GM12891 (cell line): ENCODE results near the gene SAMD4B.

ENCODE experiments used
- DNase-seq: peaks from one replicate; pipeline ENCODE4 v3.0.0; 2011; ENCODE audit warnings: low spot score; ENCODE audit not compliant: insufficient read length
- FAIRE-seq: peaks from 2 replicates; lab custom pipeline; 2011; peaks lifted over from hg19 to GRCh38; lab: Jason Lieb, UNC
- PAX5 ChIP-seq: IDR thresholded peaks from 2 replicates; pipeline ENCODE4 v1.6.1; 2011; ENCODE audit warnings: low read length, moderate library complexity, mild to moderate bottlenecking; ENCODE audit not compliant: insufficient read depth, severe bottlenecking
- POLR2A ChIP-seq: IDR thresholded peaks from 2 replicates; pipeline ENCODE4 v1.6.1; 2011; ENCODE audit warnings: low read depth, low read length, control low read depth
- POLR2AphosphoS5 ChIP-seq: IDR thresholded peaks from 2 replicates; pipeline ENCODE4 v1.6.1; 2011; ENCODE audit warnings: low read depth, low read length, control low read depth
- POU2F2 ChIP-seq: IDR thresholded peaks from 2 replicates; pipeline ENCODE4 v1.6.1; 2011; ENCODE audit warnings: low read depth, mild to moderate bottlenecking, control low read depth, low read length, moderate library complexity
- SPI1 ChIP-seq: IDR thresholded peaks from 2 replicates; pipeline ENCODE4 v1.6.1; 2011; ENCODE audit warnings: low read depth, low read length, control low read depth
- TAF1 ChIP-seq: IDR thresholded peaks from 2 replicates; pipeline ENCODE4 v1.6.1; 2011; ENCODE audit warnings: low read depth, low read length, control low read depth

The SAMD4B gene

DNA sequence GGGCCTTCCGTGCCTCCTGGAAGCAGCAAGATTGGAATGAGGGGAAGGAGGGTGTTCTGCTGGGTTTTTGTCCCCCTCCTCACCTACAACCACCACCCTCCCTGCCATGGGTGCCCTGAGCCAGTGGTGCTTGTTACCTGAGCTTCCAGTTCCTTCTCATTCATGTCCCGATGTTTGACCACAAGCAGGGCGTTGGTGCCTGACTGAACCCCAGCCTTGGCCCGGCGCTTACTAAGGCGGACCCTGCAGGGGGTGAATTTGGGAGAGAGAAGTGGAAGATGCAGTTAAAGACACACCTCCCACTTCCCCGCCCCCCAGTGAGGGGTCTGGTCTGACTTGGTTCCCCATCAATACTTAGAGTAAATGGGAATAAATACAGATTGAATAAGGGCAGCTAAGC lies 44.3 kb downstream of the SAMD4B start:
- FAIRE-seq, result no peak
- no peak for TF ChIP-seq TAF1
- DNase-seq, result no peak

DNA sequence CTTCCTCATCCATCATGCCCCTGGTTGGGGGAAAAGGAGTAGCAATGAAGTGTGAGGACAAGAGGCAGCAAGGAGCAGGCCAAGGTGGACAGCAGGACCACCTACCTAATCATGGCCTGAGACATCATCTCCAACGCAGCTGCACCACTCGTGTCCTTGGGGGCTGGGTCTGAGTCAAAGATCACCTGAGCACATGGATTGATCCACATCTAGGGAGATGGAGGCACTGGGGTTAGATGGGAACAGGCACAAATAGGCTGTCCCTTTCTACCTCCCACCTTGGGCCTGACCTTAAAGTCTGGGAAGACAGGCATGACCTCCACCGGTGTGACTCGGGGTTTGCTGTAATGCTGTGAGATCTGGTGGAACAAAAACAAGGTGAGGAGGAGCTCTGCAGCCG lies 46.4 kb downstream of the SAMD4B start:
- DNase-seq, result no peak
- no peak for FAIRE-seq
- TF ChIP-seq POU2F2 (no peak), TAF1 (no peak), POLR2AphosphoS5 (no peak), POLR2A (no peak), SPI1 (no peak), PAX5 (no peak)

DNA sequence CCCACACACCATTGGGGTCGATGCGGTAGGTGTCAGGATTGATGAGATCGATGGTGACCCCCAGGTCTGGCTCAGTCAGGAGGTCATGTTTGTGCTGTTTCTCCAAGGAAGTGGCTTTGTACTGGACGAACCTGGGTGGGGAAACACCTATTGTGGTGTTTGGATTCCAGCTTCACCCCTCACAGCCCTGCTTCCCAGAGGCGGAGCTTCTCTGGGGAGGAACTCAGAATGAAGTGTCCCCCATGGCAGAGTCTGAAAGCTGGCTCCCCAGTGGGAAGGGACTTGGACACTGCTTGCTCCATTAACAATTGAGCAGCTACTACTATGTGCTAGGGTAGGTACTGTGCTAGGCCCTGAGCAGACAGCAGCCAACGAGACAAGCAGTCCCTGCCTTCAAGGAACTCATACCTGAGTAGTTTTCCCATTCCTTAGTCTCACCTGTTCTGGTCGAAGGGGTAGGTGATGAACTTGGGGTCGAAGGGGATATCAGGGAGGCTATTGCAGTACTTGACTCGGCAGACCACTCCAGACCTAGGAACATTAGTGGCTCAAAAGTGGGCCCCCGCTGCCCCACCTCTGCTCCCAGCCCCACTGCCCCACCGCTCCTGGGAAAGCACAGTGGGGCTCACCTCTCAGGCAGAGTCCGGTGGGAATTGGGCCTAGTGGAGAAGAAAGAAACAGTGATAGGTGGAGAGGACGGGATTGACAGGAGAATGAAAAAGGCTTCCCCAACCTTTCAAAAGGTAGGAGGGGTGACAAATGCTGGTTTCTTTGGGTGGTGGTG lies 47.6 kb downstream of the SAMD4B start:
- no peak for DNase-seq
- TF ChIP-seq POLR2A (no peak), SPI1 (no peak), TAF1 (no peak), PAX5 (no peak), POU2F2 (no peak), POLR2AphosphoS5 (no peak)
- FAIRE-seq, result no peak

DNA sequence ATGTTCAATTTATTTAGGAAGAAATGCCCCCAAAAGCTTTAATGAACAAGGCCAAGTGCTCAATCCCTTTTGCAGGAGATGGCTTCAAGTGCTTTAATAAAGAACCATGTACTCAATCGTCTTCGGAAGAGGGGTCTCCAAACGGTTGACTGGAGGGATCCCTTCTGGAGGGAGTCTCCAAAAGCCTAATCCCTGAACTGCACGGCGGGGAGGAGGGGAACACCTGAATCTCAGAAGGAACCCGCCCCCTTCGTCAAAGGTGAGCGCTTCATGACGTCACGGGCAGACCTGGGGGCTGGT lies 48.2 kb downstream of the SAMD4B start:
- TF ChIP-seq POLR2AphosphoS5 (no peak), SPI1 (no peak), TAF1 (no peak), POLR2A (no peak), POU2F2 (no peak), PAX5 (no peak)
- DNase-seq, result no peak
- FAIRE-seq, result no peak

DNA sequence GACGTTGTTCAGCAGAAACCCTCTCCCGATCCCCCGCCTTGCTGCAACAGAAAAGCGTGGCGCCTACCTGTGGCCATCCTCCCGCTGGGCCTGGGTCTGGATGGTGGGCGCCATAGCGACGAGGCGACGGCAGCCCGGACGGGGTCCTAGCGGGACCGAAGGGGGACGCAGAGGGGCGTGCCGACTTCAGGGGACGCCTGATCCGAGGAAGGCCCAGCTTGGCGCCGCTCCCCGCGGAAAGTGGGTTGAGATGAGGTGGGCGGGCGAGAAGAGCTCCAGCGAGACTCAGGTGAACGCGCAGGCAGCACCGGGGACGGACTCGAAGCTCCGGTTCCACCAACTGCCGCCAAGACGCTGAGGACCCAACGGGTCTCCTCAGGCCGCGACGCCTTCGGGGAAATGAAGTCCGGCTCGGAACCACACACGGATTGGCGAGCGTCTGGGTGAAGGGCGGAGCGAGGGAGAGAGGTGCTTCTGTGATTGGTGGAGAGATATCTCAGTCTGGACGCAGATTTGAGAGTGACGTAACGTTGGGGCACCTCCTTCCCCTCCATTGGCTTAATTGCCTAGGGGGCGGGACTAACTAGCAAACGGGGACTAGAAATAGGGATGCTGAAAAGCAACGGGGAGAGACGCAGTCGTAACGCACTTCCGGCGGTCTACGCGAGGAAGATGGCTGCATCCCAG lies 48.7 kb downstream of the SAMD4B start, which contains the start of the genes MED29 and PAF1:
Gene MED29 (plus strand): TSS at position 628 of the 687 bp plus-strand sequence. CDS start 45 bp downstream, at position 673.
Gene PAF1 (minus strand): TSS at position 356 of the 687 bp plus-strand sequence. CDS start 242 bp downstream, at position 114.
- FAIRE-seq (peak; percentile 100), DNase-seq (peak; percentile 98)
- TF ChIP-seq TAF1 (peak; percentile 98), PAX5 (no peak), POLR2A (peak; percentile 98), POU2F2 (peak; percentile 70; the same call in 1 of the 2 replicates), POLR2AphosphoS5 (peak; percentile 94), SPI1 (peak; percentile 26; the same call in 1 of the 2 replicates)

DNA sequence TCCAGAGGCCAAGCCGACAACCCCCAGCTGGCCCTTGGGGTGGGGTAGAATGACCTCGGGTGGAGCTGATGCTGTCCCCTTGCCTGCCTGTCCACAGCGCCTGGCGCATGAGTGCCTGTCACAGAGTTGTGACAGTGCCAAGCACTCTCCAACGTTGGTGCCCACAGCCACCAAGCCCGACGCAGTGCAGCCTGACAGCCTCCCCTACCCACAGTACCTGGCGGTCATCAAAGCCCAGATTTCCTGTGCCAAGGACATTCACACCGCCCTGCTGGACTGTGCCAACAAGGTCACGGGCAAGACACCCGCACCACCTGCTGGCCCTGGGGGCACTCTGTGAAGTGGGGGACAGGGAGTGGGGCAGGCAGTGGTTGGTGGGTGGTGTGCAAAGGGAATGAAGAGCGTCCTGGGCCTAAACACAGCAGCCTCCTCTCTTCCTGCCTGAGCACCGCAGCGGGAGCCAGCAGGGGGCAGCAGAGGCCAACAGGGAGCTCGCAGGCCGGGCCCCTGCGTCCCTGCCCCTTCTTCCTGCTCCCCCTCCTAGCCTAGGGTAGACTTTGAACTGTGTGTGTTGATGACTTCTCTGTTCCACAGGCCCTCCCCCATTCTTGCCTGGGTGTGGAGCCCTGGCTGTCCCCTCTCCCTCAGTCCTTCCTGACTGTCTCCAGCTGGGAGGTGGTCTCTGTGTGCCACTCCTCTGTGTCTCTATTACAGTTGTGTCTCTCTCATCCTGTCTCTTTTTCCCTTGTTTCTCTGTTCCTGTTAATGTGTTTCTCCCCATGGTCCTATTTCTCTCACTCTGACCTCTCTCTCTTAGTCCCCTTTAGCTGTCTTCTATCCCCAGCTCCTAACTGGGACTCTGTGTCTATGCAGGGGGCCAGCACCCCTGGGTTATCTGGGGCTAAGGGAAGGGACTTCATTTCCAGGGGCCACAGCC lies 55.4 kb downstream of the SAMD4B start:
- DNase-seq (peak; percentile 87), FAIRE-seq (peak; percentile 80)
- TF ChIP-seq POLR2A (no peak), SPI1 (no peak), TAF1 (no peak), POLR2AphosphoS5 (0 out of 2 replicates have a peak, but pooled peaks have one; percentile 63), PAX5 (no peak)

DNA sequence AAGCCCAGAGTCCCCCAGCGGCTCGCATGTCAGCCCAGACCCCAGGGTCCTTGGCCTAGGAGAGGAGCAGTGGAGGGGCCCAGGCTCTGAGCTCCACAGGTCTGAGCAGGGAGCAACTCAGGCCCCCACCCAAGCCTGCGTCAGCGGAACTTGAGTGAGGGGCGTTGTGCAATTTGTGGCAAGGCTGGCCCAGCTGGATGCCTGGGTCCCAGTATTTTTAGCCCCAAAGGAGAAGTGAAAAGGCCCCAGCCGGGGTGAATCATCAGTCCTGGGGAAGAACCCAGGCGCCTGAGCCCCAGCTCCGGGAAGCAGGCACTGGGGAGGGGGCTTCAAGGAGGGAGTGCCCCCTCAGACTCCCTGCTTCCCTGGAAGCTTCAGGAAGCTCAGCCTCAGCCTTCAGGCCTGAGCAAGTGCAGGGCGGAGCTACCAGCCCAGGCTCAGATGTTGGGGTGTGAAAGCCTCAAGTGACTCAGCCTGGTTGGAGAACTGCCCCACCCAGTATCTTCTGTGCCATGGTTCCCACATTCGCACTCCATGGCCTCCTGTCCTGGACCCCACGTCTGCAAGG lies 56.2 kb downstream of the SAMD4B start:
- DNase-seq (no peak), FAIRE-seq (peak; percentile 38)

DNA sequence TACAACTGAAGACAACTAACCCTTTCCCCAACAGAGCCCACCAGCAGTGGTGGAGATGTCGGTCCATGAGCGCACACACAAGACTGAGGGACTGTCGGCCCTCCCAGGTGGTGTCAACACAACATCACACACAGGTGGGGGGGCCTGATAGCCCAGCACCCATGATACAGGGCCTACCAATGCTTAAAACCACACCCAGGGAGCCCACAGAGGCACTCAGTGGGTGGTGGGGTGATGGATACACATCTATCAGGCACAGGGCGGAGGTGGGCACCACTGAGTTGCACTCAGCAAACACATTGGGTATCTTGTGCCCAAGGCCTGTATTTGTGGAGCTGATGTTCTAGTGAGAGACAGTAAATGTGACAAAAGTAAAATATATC lies 57.4 kb downstream of the SAMD4B start:
- DNase-seq (no peak), FAIRE-seq (no peak)
- TF ChIP-seq POU2F2 (peak; percentile 24; the same call in 1 of the 2 replicates), POLR2AphosphoS5 (no peak), SPI1 (no peak)

More for the DNA sequence above, 56.2 kb downstream of the SAMD4B start:
- TF ChIP-seq POLR2AphosphoS5, result peak; percentile 26; the same call in 1 of the 2 replicates
- TF ChIP-seq TAF1, result no peak
- TF ChIP-seq POLR2A, result no peak
- TF ChIP-seq POU2F2, result no peak
- TF ChIP-seq SPI1, result peak; percentile 83
- no peak for TF ChIP-seq PAX5

DNA sequence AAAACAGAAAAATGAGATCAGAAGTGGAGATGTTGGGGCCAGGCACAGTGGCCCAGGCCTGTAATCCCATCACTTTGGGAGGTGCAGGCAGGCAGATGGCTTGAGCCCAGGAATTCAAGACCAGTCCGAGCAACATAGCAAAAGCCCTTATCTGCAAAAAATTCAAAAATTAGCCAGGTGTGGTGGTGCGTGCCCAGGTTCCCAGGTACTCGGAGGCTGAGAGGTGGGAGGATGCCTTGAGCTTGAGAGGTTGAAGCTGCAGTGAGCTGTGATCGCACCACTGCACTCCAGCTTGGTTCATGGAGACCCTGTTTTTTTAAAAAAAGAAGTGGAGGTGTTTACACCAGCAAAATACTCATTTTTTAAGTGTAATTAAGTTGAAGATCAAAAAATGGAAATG lies 57.8 kb downstream of the SAMD4B start:
- DNase-seq (no peak), FAIRE-seq (no peak)
- TF ChIP-seq PAX5 (no peak), POLR2A (no peak), POLR2AphosphoS5 (no peak), TAF1 (no peak), POU2F2 (no peak), SPI1 (no peak)
